GM23338 (cell line): Measurements from ENCODE around the gene LMBR1. TPM values are rescaled to one million over a fixed set of nuclear protein-coding genes. Genes with fewer than 3 reads are reported as not detected.

ENCODE experiments used
- ETS1 ChIP-seq: IDR thresholded peaks from 2 replicates; pipeline ENCODE4 v1.6.1; 2016; ENCODE audit warnings: antibody characterized with exemption
- JUNB ChIP-seq: IDR thresholded peaks from one replicate; pipeline ENCODE4 v1.6.1; 2016; ENCODE audit warnings: antibody characterized with exemption; ENCODE audit not compliant: unreplicated experiment
- NANOG ChIP-seq: IDR thresholded peaks from 2 replicates; pipeline ENCODE4 v1.6.1; 2016; ENCODE audit warnings: antibody characterized with exemption, borderline replicate concordance
- ZNF331 ChIP-seq: fragments of 250-450 bp; sonication (Bioruptor Pico); IDR thresholded peaks from 2 replicates; pipeline ENCODE4 v1.5.0; 2020; ENCODE audit warnings: low read depth, mild to moderate bottlenecking, moderate library complexity
- ZNF462 ChIP-seq: fragments of 250-450 bp; sonication (Bioruptor Pico); IDR thresholded peaks from 2 replicates; pipeline ENCODE4 v1.5.0; 2020; ENCODE audit warnings: mild to moderate bottlenecking, moderate library complexity
- polyA plus RNA-seq: library from polyadenylated mRNA; unstranded; fragments of >200 nt; fragmentation: Nextera tagmentation; extraction: Ambion mirVana; gene quantifications from 2 replicates; pipeline ENCODE4 v1.2.1, GENCODE V29; 2016
- total RNA-seq: library from RNA; depleted of rRNA; stranded (reverse); fragments of >200 nt; shearing (Covaris generic); gene quantifications from 2 replicates; pipeline ENCODE4 v1.2.3, GENCODE V29; 2014
- TF ChIP-seq, protein P1 (sequence below): IDR thresholded peaks from one replicate; pipeline ENCODE4 v1.6.1; 2018; ENCODE audit warnings: antibody characterized with exemption; ENCODE audit not compliant: unreplicated experiment

Gene LMBR1
- total and polyA plus RNA-seq, 2 experiments from 2014 or later, result 21.8 to 90.1 TPM

GRCh38 chr7:156819733-156820295 is 73.2 kb downstream of the LMBR1 start (continued):
- no peak for TF ChIP-seq ZNF462
- no peak for TF ChIP-seq NANOG
- TF ChIP-seq ETS1, result no peak
- TF ChIP-seq, protein P1, sequence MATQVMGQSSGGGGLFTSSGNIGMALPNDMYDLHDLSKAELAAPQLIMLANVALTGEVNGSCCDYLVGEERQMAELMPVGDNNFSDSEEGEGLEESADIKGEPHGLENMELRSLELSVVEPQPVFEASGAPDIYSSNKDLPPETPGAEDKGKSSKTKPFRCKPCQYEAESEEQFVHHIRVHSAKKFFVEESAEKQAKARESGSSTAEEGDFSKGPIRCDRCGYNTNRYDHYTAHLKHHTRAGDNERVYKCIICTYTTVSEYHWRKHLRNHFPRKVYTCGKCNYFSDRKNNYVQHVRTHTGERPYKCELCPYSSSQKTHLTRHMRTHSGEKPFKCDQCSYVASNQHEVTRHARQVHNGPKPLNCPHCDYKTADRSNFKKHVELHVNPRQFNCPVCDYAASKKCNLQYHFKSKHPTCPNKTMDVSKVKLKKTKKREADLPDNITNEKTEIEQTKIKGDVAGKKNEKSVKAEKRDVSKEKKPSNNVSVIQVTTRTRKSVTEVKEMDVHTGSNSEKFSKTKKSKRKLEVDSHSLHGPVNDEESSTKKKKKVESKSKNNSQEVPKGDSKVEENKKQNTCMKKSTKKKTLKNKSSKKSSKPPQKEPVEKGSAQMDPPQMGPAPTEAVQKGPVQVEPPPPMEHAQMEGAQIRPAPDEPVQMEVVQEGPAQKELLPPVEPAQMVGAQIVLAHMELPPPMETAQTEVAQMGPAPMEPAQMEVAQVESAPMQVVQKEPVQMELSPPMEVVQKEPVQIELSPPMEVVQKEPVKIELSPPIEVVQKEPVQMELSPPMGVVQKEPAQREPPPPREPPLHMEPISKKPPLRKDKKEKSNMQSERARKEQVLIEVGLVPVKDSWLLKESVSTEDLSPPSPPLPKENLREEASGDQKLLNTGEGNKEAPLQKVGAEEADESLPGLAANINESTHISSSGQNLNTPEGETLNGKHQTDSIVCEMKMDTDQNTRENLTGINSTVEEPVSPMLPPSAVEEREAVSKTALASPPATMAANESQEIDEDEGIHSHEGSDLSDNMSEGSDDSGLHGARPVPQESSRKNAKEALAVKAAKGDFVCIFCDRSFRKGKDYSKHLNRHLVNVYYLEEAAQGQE, result no peak
- TF ChIP-seq JUNB, result no peak
- no peak for TF ChIP-seq ZNF331 (CRISPR knock-in tag)
